ENCODE data around the gene SIAH2.
A peak's percentile ranks its signal among the peaks of the same experiment; 100 is the strongest.

The SIAH2 gene

GRCh38 chr3:150739877-150740645 lies 22.9 kb downstream of the SIAH2 start:
- DNase-seq: no peak
- Histone ChIP-seq H3K4me3 (ENCODE audit: low read depth, low read length) (no peak overlapping the region), H3K27ac (no peak overlapping the region), H3K36me3 (replicated peaks) (peaks cover 3% of the 10 kb centered on the region), H3K27me3 (replicated peaks) (no peaks in the 10 kb centered on the region)
- TF ChIP-seq CTCF (IDR thresholded peaks at IDR 0.05; ENCODE audit: low read depth, low read length, missing control alignments): no peak
- in situ Hi-C loops (cut with HindIII; ENCODE audit: low pct_ligation_motif_present, low sequenced_read_pairs): no loop called here

GRCh38 chr3:150739200-150739863 lies 23.6 kb downstream of the SIAH2 start:
- DNase-seq: no peak
- in situ Hi-C loops (cut with HindIII; ENCODE audit: low pct_ligation_motif_present, low sequenced_read_pairs): no loop called here
- Histone ChIP-seq H3K4me3 (ENCODE audit: low read depth, low read length) (no peak overlapping the region), H3K36me3 (replicated peaks) (peaks cover 3% of the 10 kb centered on the region), H3K27me3 (replicated peaks) (no peaks in the 10 kb centered on the region), H3K27ac (no peak overlapping the region)
- no peak for TF ChIP-seq CTCF (IDR thresholded peaks at IDR 0.05; ENCODE audit: low read depth, low read length, missing control alignments)

- peak; percentile 45 for DNase-seq
- H3K27me3 ChIP-seq (replicated peaks): no peaks in the 10 kb centered on the region
- in situ Hi-C loops (cut with HindIII; ENCODE audit: low pct_ligation_motif_present, low sequenced_read_pairs): no loop called here
- no peak overlapping the region for H3K4me3 ChIP-seq (ENCODE audit: low read depth, low read length)
- H3K27ac ChIP-seq: peak overlapping the region; percentile 17
- H3K36me3 ChIP-seq (replicated peaks): peaks cover 3% of the 10 kb centered on the region
- no peak for TF ChIP-seq CTCF (IDR thresholded peaks at IDR 0.05; ENCODE audit: low read depth, low read length, missing control alignments)
These were observed 24.3 kb downstream of the SIAH2 start for GRCh38 chr3:150738688-150739087.

- no peak for TF ChIP-seq CTCF (IDR thresholded peaks at IDR 0.05; ENCODE audit: low read depth, low read length, missing control alignments)
- Histone ChIP-seq H3K4me3 (ENCODE audit: low read depth, low read length) (no peak overlapping the region), H3K27me3 (replicated peaks) (no peaks in the 10 kb centered on the region), H3K36me3 (replicated peaks) (peaks cover 3% of the 10 kb centered on the region), H3K27ac (peak overlapping the region; percentile 32)
- in situ Hi-C loops (cut with HindIII; ENCODE audit: low pct_ligation_motif_present, low sequenced_read_pairs): no loop called here
- peak; percentile 60 for DNase-seq
These were observed 24.9 kb downstream of the SIAH2 start for GRCh38 chr3:150737874-150738679.

- no peaks in the 10 kb centered on the region for H3K27me3 ChIP-seq (replicated peaks)
- in situ Hi-C loops (cut with HindIII; ENCODE audit: low pct_ligation_motif_present, low sequenced_read_pairs): no loop called here
- no peak for TF ChIP-seq CTCF (IDR thresholded peaks at IDR 0.05; ENCODE audit: low read depth, low read length, missing control alignments)
- H3K4me3 ChIP-seq (ENCODE audit: low read depth, low read length): no peak overlapping the region
- no peak overlapping the region for H3K27ac ChIP-seq
- DNase-seq: no peak
- peaks cover 2% of the 10 kb centered on the region for H3K36me3 ChIP-seq (replicated peaks)
These were observed 25.8 kb downstream of the SIAH2 start for GRCh38 chr3:150736903-150737832.

Data from brain microvascular endothelial cell (primary cell).